ENCODE results near the gene KCNH1. TPM values are rescaled to one million over a fixed set of nuclear protein-coding genes. Genes with fewer than 3 reads are reported as not detected.

Gene KCNH1
- total and polyA plus RNA-seq, 2 experiments from 2014 or later: 0.28 TPM; not detected in 1

- H3K27me3 ChIP-seq (ENCODE audit: insufficient read depth): no peaks in the 10 kb centered on the region
- Mint-ChIP-seq H3K27me3 (ENCODE audit: insufficient read depth, low read depth, poor library complexity) (peaks cover 2% of the 10 kb centered on the region), H3K9me3 (no peaks in the 10 kb centered on the region; the same call in 2 of the 3 replicates), H3K4me1 (no peaks in the 10 kb centered on the region), H3K27ac (no peak overlapping the region), H3K36me3 (ENCODE audit: low read depth) (no peaks in the 10 kb centered on the region), H3K4me3 (no peak overlapping the region)
- H2AFZ ChIP-seq: no peak overlapping the region
- no peaks in the 10 kb centered on the region for H4K20me1 ChIP-seq (replicated peaks; ENCODE audit: insufficient read depth)
- ATAC-seq: no peak
- no peak overlapping the region for H3K4me3 ChIP-seq
- TF ChIP-seq CREB1 (CRISPR knock-in tag; IDR thresholded peaks at IDR 0.05; ENCODE audit: low read depth): no peak
- TF ChIP-seq CTCF (conservative IDR thresholded peaks at IDR 0.05; ENCODE audit: low read depth in 2 of 2): no peak
- no peak for TF ChIP-seq ETS1 (IDR thresholded peaks at IDR 0.05)
- no peak for TF ChIP-seq ZNF331 (CRISPR knock-in tag; IDR thresholded peaks at IDR 0.05; ENCODE audit: low read depth)
- no peak for TF ChIP-seq EZH2 (IDR thresholded peaks at IDR 0.05; ENCODE audit: low read depth, unreplicated experiment)
- no peak for TF ChIP-seq JUNB (IDR thresholded peaks at IDR 0.05; ENCODE audit: unreplicated experiment)
- no peak for TF ChIP-seq POLR2AphosphoS5 (IDR thresholded peaks at IDR 0.05; ENCODE audit: low read depth)
- no peak for TF ChIP-seq NANOG (IDR thresholded peaks at IDR 0.05; ENCODE audit: borderline replicate concordance)
- no peak for TF ChIP-seq STAT1 (IDR thresholded peaks at IDR 0.05; ENCODE audit: unreplicated experiment)
- no peak for TF ChIP-seq ZNF462 (CRISPR knock-in tag; IDR thresholded peaks at IDR 0.05)
- TF ChIP-seq ZNF114 (CRISPR knock-in tag; IDR thresholded peaks at IDR 0.05): no peak
- no peak for TF ChIP-seq EZH2phosphoT487 (IDR thresholded peaks at IDR 0.05; ENCODE audit: unreplicated experiment)
- H3K4me2 ChIP-seq: no peak overlapping the region
- H3K79me2 ChIP-seq (replicated peaks; ENCODE audit: insufficient read depth): no peaks in the 10 kb centered on the region
- H3K36me3 ChIP-seq (ENCODE audit: insufficient read depth): no peaks in the 10 kb centered on the region
- no peaks in the 10 kb centered on the region for H3F3A ChIP-seq (replicated peaks; ENCODE audit: low read depth)
- no peak overlapping the region for H3K27ac ChIP-seq (ENCODE audit: low read depth)
- H3K9me2 ChIP-seq (ENCODE audit: insufficient read depth): 0 out of 2 replicates have a peak, but pooled peaks cover 5% of the 10 kb centered on the region
- H3K4me1 ChIP-seq (ENCODE audit: insufficient read depth): no peaks in the 10 kb centered on the region
- no peak for DNase-seq (ENCODE audit: low spot score)
Observed at GRCh38 chr1:210669951-210670350, 464.0 kb downstream of the KCNH1 start.

All from GM23338 (cell line).